Uterus (tissue), 4 donors: ENCODE data around the gene KIF26B. TPM values are rescaled to one million over a fixed set of nuclear protein-coding genes. Genes with fewer than 3 reads are reported as not detected.

Experiments
- DNase-seq, 2 donors: peaks; one replicate each; pipeline ENCODE4 v3.0.0-alpha.2; 2019 to 2020
- H3K27ac ChIP-seq, 2 donors: fragments of 200-600 bp; sonication (generic); 1 replicate in 1 of 2; 2 replicates in 1 of 2; pipeline ENCODE4 v1.5.1; 2016 to 2018
- H3K27me3 ChIP-seq, 2 donors: fragments of 200-600 bp; sonication (generic); one replicate each; pipeline ENCODE4 v1.5.1; 2018 to 2019; ENCODE audit warnings: control low read depth in 1 of 2
- H3K36me3 ChIP-seq, 2 donors: fragments of 200-600 bp; sonication (generic); one replicate each; pipeline ENCODE4 v1.5.1; 2019; ENCODE audit warnings: control low read depth in 1 of 2
- H3K4me1 ChIP-seq, 2 donors: fragments of 200-600 bp; sonication (generic); one replicate each; pipeline ENCODE4 v1.5.1; 2018 to 2019; ENCODE audit warnings: control low read depth in 1 of 2
- H3K4me3 ChIP-seq, 2 donors: fragments of 200-600 bp; sonication (generic); 1 replicate in 1 of 2; 2 replicates in 1 of 2; pipeline ENCODE4 v1.5.1; 2018 to 2019; ENCODE audit warnings: mild to moderate bottlenecking in 1 of 2
- H3K9me3 ChIP-seq, 2 donors: fragments of 200-600 bp; sonication (generic); one replicate each; pipeline ENCODE4 v1.5.1; 2019; ENCODE audit warnings: control low read depth in 1 of 2
- POLR2A ChIP-seq, 2 donors: fragments of 450-650 bp; IDR thresholded peaks; one replicate each; pipeline ENCODE4 v1.6.1; 2016; ENCODE audit warnings: antibody characterized with exemption in 2 of 2, mild to moderate bottlenecking in 1 of 2, moderate library complexity in 1 of 2
- intact Hi-C: fragments of 100-400 bp; cut with DNase I; formaldehyde crosslinking; loops from one replicate; pipeline ENCODE4 v1.15.1; 2023; ENCODE audit warnings: low total_unique reads
- total RNA-seq, 4 donors: library from RNA; depleted of rRNA in 3 of 4; stranded (reverse); fragments of >200 nt in 3 of 4; gene quantifications; one replicate each; pipeline versions ENCODE4 v1.1.0 to v1.2.4, GENCODE V29; 2014 to 2023
- TF ChIP-seq, protein P1 (sequence below), 4 experiments: fragments of 200-600 bp in 2 of 4; fragments of 450-650 bp in 2 of 4; sonication (generic) in 2 of 4; IDR thresholded peaks; one replicate each; pipeline ENCODE4 v1.5.1; 2016 to 2019; ENCODE audit warnings: antibody characterized with exemption in 4 of 4, mild to moderate bottlenecking in 2 of 4, moderate library complexity in 1 of 4
- donor health status: DM: yes; HTN: yes; CAD: no.

Gene KIF26B
- total RNA-seq, 4 donors from 2014 or later = 0.27 to 17.4 (median 1.3) TPM; not detected in 1

DNA sequence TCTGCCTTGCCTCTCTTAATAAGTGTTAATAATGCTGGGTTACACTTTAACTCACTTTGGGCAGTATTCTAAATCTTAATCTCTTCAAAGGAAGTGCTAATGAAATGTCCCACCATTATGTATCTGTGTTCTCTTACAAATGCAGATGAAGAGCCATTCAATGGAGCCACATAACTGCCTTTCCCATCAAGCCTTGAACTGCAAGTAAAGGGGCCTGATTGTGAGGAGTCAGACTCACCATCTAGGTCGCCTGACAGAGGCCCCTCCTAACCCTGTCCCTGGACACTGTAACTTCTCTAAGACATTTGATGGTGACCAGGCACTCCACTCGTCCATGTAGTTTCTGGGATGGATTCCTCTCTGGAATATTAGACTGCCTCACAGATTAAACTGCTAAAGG is 329.4 kb downstream of the KIF26B start:
- H3K27ac ChIP-seq = no peak overlapping the region
- H3K27me3 ChIP-seq = no peaks in the 10 kb centered on the region
- no peak for DNase-seq
- no peaks in the 10 kb centered on the region for H3K9me3 ChIP-seq
- no peaks in the 10 kb centered on the region for H3K4me1 ChIP-seq
- intact Hi-C loops = no loop called here
- no peaks in the 10 kb centered on the region for H3K36me3 ChIP-seq
- no peak overlapping the region for H3K4me3 ChIP-seq
- TF ChIP-seq POLR2A (IDR thresholded peaks at IDR 0.05) = no peak
- TF ChIP-seq, protein P1, sequence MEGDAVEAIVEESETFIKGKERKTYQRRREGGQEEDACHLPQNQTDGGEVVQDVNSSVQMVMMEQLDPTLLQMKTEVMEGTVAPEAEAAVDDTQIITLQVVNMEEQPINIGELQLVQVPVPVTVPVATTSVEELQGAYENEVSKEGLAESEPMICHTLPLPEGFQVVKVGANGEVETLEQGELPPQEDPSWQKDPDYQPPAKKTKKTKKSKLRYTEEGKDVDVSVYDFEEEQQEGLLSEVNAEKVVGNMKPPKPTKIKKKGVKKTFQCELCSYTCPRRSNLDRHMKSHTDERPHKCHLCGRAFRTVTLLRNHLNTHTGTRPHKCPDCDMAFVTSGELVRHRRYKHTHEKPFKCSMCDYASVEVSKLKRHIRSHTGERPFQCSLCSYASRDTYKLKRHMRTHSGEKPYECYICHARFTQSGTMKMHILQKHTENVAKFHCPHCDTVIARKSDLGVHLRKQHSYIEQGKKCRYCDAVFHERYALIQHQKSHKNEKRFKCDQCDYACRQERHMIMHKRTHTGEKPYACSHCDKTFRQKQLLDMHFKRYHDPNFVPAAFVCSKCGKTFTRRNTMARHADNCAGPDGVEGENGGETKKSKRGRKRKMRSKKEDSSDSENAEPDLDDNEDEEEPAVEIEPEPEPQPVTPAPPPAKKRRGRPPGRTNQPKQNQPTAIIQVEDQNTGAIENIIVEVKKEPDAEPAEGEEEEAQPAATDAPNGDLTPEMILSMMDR (IDR thresholded peaks at IDR 0.05) = no peak

DNA sequence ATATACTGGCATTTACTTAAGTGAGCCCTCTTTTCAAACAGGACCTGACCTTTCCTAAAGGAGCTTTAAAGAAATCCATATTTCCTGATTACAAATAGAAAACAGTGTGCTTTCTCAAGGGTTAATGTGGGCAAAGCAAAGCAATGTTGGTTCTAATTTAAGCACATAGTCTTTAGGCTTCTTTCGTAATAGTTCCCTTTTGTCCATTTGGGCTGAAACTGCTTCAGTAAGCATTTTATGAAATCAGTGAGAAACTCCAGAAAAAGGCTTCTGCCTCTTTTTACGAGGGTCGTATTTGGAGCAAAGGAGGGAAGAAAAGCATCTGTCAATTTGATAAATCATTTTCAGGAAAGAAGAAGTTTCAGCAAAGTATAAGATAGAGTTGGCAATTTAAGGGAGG is 331.2 kb downstream of the KIF26B start:
- DNase-seq = no peak
- Histone ChIP-seq H3K4me3 (no peak overlapping the region), H3K27me3 (no peaks in the 10 kb centered on the region), H3K9me3 (no peaks in the 10 kb centered on the region), H3K4me1 (no peaks in the 10 kb centered on the region), H3K27ac (no peak overlapping the region), H3K36me3 (no peaks in the 10 kb centered on the region)
- no peak for TF ChIP-seq POLR2A (IDR thresholded peaks at IDR 0.05)
- TF ChIP-seq, protein P1 (IDR thresholded peaks at IDR 0.05) = no peak
- intact Hi-C loops = no loop called here

DNA sequence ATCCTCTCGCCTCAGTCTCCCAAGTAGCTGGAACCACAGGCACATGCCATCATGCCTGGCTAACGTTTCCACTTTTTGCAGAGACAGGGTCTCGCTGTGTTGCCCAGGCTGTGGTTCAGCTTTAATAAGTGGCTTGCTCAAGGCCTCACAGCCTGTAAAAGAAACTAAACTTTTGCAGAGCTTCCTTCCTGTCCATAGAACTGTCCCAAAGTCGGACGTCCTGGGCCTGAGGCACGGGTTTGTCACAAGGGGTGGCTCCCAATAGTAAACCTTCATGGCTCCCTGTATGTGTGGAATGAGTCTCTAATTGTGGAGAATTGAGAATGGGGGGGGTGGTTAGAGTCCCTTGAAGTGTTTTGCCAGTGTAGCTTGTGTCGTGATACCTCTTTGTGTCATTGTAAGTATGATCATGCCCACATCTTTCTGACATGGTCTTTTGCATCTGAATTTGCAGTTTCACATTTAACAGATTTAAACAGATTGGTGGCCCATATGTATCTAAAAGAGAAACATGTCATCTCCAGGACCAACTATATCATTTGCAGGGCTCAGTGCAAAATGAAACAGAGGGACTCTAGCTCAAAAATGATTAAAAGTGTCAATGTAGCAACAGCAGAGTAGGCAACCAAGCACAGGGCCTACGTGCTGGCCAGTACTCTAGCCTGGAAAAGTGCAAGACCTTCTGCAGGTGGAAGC is 332.1 kb downstream of the KIF26B start:
- intact Hi-C loops = no loop called here
- H3K27ac ChIP-seq = no peak overlapping the region
- no peaks in the 10 kb centered on the region for H3K4me1 ChIP-seq
- no peaks in the 10 kb centered on the region for H3K36me3 ChIP-seq
- no peak for DNase-seq
- H3K4me3 ChIP-seq = no peak overlapping the region
- no peaks in the 10 kb centered on the region for H3K9me3 ChIP-seq
- no peaks in the 10 kb centered on the region for H3K27me3 ChIP-seq
- TF ChIP-seq POLR2A (IDR thresholded peaks at IDR 0.05) = no peak
- TF ChIP-seq, protein P1 (IDR thresholded peaks at IDR 0.05) = no peak

DNA sequence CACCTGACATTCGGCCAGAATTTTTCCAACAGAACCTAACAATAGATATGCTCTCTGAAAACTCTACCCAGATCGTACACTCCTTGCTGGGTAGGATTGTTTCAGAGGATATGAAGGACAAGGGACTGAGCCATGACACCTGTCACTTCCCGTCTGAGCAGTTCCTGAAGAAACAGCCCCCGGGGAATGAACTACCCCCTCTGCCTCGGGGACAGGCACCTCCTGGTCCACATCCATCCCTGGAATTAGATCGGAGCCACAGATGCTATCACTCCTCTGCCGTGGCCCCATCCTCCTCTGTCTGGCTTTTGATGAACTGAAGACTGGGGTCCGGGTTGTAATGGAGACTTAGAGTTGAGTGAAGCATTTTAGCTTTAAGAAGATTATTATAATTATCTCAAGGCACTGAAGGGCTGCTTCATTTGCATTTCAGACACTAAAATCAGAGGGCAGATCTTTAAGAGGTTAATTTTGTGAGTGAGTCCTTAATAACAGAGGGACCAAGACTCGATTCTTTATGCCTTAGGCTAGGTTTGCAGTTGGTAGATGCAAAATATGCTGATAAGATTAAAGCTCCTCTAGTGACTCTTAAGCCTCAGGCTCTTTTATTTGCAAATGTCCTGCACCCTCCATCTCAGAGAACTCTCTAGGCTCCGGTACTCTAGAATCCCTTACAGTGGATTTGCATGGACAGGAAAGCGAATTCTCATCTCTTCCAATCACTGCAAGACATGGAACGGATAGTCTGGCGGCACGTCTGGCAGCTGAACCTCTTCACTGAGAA is 333.8 kb downstream of the KIF26B start:
- no peak for DNase-seq
- Histone ChIP-seq H3K36me3 (no peaks in the 10 kb centered on the region), H3K4me3 (no peak overlapping the region), H3K27me3 (no peaks in the 10 kb centered on the region), H3K9me3 (no peaks in the 10 kb centered on the region), H3K4me1 (no peaks in the 10 kb centered on the region), H3K27ac (no peak overlapping the region)
- no peak for TF ChIP-seq POLR2A (IDR thresholded peaks at IDR 0.05)
- TF ChIP-seq, protein P1 (IDR thresholded peaks at IDR 0.05) = no peak
- intact Hi-C loops = no loop called here

DNA sequence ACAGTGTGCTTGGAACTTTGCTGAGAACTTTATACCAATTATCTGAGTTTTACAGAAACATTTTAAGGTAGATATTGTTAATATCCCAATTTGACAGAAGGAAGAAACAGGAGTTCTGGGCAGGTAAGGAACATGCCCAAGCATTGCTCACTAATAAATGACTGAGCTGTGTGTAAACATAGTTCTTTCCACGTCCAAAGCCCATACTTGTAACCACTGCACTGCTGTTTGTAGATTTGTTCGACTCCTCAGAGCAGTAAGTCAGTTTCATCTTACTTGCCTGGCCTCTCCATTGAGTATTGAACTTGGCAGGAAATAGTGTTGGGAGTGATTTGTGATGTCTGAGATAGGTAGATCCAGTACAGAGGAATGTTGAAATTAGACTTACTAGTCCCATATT is 335.1 kb downstream of the KIF26B start:
- intact Hi-C loops = no loop called here
- Histone ChIP-seq H3K4me1 (no peaks in the 10 kb centered on the region), H3K27me3 (no peaks in the 10 kb centered on the region), H3K9me3 (no peaks in the 10 kb centered on the region), H3K27ac (no peak overlapping the region), H3K4me3 (no peak overlapping the region), H3K36me3 (no peaks in the 10 kb centered on the region)
- no peak for TF ChIP-seq POLR2A (IDR thresholded peaks at IDR 0.05)
- no peak for DNase-seq
